GM23248 (cell line): ENCODE data around the gene NUDT6. TPM values are rescaled to one million over a fixed set of nuclear protein-coding genes. Genes with fewer than 3 reads are reported as not detected.

Experiments used
- DNase-seq: peaks from one replicate; pipeline ENCODE4 v3.0.0-alpha.2; 2015
- H2AFZ ChIP-seq: fragments of 200-600 bp; sonication (generic); 2 replicates; pipeline ENCODE4 v1.6.1; 2016; ENCODE audit warnings: antibody characterized with exemption
- H3F3A ChIP-seq: fragments of 200-600 bp; sonication (generic); 2 replicates; pipeline ENCODE4 v1.6.1; 2016; ENCODE audit warnings: mild to moderate bottlenecking, antibody characterized with exemption, mixed run types; ENCODE audit not compliant: insufficient read depth
- H3K27ac ChIP-seq: fragments of 200-600 bp; sonication (generic); 2 replicates; pipeline ENCODE4 v1.5.1; 2016; ENCODE audit warnings: mild to moderate bottlenecking
- H3K27me3 ChIP-seq: fragments of 200-600 bp; sonication (generic); replicated peaks from 2 replicates; pipeline ENCODE4 v1.6.1; 2016; ENCODE audit warnings: mild to moderate bottlenecking; ENCODE audit not compliant: insufficient read depth
- H3K36me3 ChIP-seq: fragments of 200-600 bp; sonication (generic); 2 replicates; pipeline ENCODE4 v1.6.1; 2016; ENCODE audit warnings: low read depth, mild to moderate bottlenecking
- H3K4me1 ChIP-seq: fragments of 200-600 bp; sonication (generic); 2 replicates; pipeline ENCODE4 v1.6.1; 2016; ENCODE audit warnings: mild to moderate bottlenecking; ENCODE audit not compliant: insufficient read depth
- H3K4me2 ChIP-seq: fragments of 200-600 bp; sonication (generic); one replicate; pipeline ENCODE4 v1.6.1; 2016; ENCODE audit warnings: mild to moderate bottlenecking; ENCODE audit not compliant: unreplicated experiment
- H3K4me3 ChIP-seq: fragments of 200-600 bp; sonication (generic); 2 replicates; pipeline ENCODE4 v1.5.1; 2016; ENCODE audit warnings: mild to moderate bottlenecking
- H3K79me2 ChIP-seq: fragments of 200-600 bp; sonication (generic); 2 replicates; pipeline ENCODE4 v1.6.1; 2016; ENCODE audit warnings: mild to moderate bottlenecking; ENCODE audit not compliant: insufficient read depth
- H3K9ac ChIP-seq: fragments of 200-600 bp; sonication (generic); 2 replicates; pipeline ENCODE4 v1.6.1; 2016; ENCODE audit warnings: mild to moderate bottlenecking
- H3K9me2 ChIP-seq: fragments of 200-600 bp; sonication (generic); 2 replicates; pipeline ENCODE4 v1.6.1; 2016; ENCODE audit warnings: mixed run types, mild to moderate bottlenecking, moderate library complexity; ENCODE audit not compliant: insufficient read depth
- H3K9me3 ChIP-seq: fragments of 200-600 bp; sonication (generic); one replicate; pipeline ENCODE4 v1.6.1; 2017; ENCODE audit warnings: low read depth
- H4K20me1 ChIP-seq: fragments of 200-600 bp; sonication (generic); 2 replicates; pipeline ENCODE4 v1.6.0; 2016; ENCODE audit not compliant: insufficient read depth
- EZH2 ChIP-seq: fragments of 200-600 bp; sonication (generic); IDR thresholded peaks from 2 replicates; pipeline ENCODE4 v1.6.1; 2018; ENCODE audit warnings: antibody characterized with exemption, mild to moderate bottlenecking; ENCODE audit not compliant: insufficient read depth, poor library complexity, severe bottlenecking
- EZH2phosphoT487 ChIP-seq: fragments of 200-600 bp; sonication (generic); IDR thresholded peaks from 2 replicates; pipeline ENCODE4 v1.6.1; 2018; ENCODE audit warnings: antibody characterized with exemption, moderate library complexity, mild to moderate bottlenecking, low read depth; ENCODE audit not compliant: insufficient read depth
- WGBS, 2 experiments: methylation state at CpG; one replicate each; pipeline ENCODE4 v1.1.6; 2015 to 2017; ENCODE audit warnings: low lambda C conversion rate in 2 of 2, low coverage in 1 of 2; ENCODE audit errors: missing lambda C conversion rate in 2 of 2; 5-methylcytosine and 5-hydroxymethylcytosine counted together
- in situ Hi-C: fragments of 300-500 bp; cut with MboI; formaldehyde crosslinking; loops from 2 replicates; pipeline ENCODE4 v1.15.0; 2020
- polyA plus RNA-seq: library from polyadenylated mRNA; unstranded; fragments of >200 nt; fragmentation: Nextera tagmentation; extraction: Ambion mirVana; gene quantifications from 2 replicates; pipeline ENCODE4 v1.2.1, GENCODE V29; 2016
- total RNA-seq: library from RNA; depleted of rRNA; stranded (reverse); fragments of >200 nt; shearing (Covaris generic); gene quantifications from 2 replicates; pipeline ENCODE4 v1.2.3, GENCODE V29; 2014

NUDT6 gene
- total and polyA plus RNA-seq, 2 experiments from 2014 or later, result 4.9 to 6.0 TPM

- H3K36me3 ChIP-seq, result peaks cover 38% of the 10 kb centered on the region
- H3K27me3 ChIP-seq, result no peaks in the 10 kb centered on the region
- peaks cover 100% of the 10 kb centered on the region for H3K79me2 ChIP-seq
- H3K4me2 ChIP-seq, result no peak overlapping the region
- TF ChIP-seq EZH2 (no peak), EZH2phosphoT487 (no peak)
- peaks cover 96% of the 10 kb centered on the region for H3F3A ChIP-seq
- no peaks in the 10 kb centered on the region for H3K9me3 ChIP-seq
- H3K9me2 ChIP-seq, result no peaks in the 10 kb centered on the region
- no peak overlapping the region for H3K9ac ChIP-seq
- peaks cover 63% of the 10 kb centered on the region for H3K4me1 ChIP-seq
- H3K4me3 ChIP-seq, result no peak overlapping the region
- H4K20me1 ChIP-seq, result peaks cover 68% of the 10 kb centered on the region
- peak overlapping the region; percentile 34; the same call in 1 of the 2 replicates for H3K27ac ChIP-seq
- in situ Hi-C loops, result no loop called here
- H2AFZ ChIP-seq, result no peak overlapping the region
- DNase-seq, result no peak
- WGBS, 2 experiments, result 79 to 83% methylated on average over 4 of the region's 4 CpGs
These were observed 57.0 kb downstream of the NUDT6 start for GRCh38 chr4:122865425-122865824.

GRCh38 chr4:122863639-122864038 lies 58.8 kb downstream of the NUDT6 start:
- DNase-seq, result no peak
- H2AFZ ChIP-seq, result no peak overlapping the region
- H3K27ac ChIP-seq, result peak overlapping the region; percentile 34
- no peaks in the 10 kb centered on the region for H3K9me3 ChIP-seq
- H3K9me2 ChIP-seq, result no peaks in the 10 kb centered on the region
- H3K27me3 ChIP-seq, result no peaks in the 10 kb centered on the region
- H3K9ac ChIP-seq, result 0 out of 2 replicates have a peak overlapping the region, but pooled peaks have one; percentile 3
- H3K4me1 ChIP-seq, result peaks cover 69% of the 10 kb centered on the region
- peak overlapping the region; percentile 39 for H3K4me2 ChIP-seq
- H4K20me1 ChIP-seq, result peaks cover 59% of the 10 kb centered on the region
- H3K4me3 ChIP-seq, result no peak overlapping the region; the same call in 1 of the 2 replicates
- WGBS, 2 experiments, result 8 to 12% methylated on average over 1 of the region's 1 CpG
- H3K79me2 ChIP-seq, result peaks cover 100% of the 10 kb centered on the region
- H3F3A ChIP-seq, result peaks cover 95% of the 10 kb centered on the region
- H3K36me3 ChIP-seq, result peaks cover 38% of the 10 kb centered on the region
- TF ChIP-seq EZH2phosphoT487 (no peak), EZH2 (no peak)
- in situ Hi-C loops, result no loop called here

- Histone ChIP-seq H3K79me2 (peaks cover 100% of the 10 kb centered on the region), H3K4me1 (peaks cover 92% of the 10 kb centered on the region), H3F3A (peaks cover 97% of the 10 kb centered on the region), H3K4me3 (no peak overlapping the region), H3K9me3 (no peaks in the 10 kb centered on the region), H3K36me3 (peaks cover 36% of the 10 kb centered on the region), H2AFZ (no peak overlapping the region), H3K4me2 (no peak overlapping the region), H3K27me3 (no peaks in the 10 kb centered on the region), H4K20me1 (peaks cover 69% of the 10 kb centered on the region), H3K27ac (peak overlapping the region; percentile 34), H3K9me2 (no peaks in the 10 kb centered on the region), H3K9ac (no peak overlapping the region)
- 99 to 100% methylated on average over 2 of the region's 2 CpGs for WGBS, 2 experiments
- TF ChIP-seq EZH2phosphoT487 (no peak), EZH2 (no peak)
- no peak for DNase-seq
- in situ Hi-C loops, result no loop called here
These were observed 61.0 kb downstream of the NUDT6 start for GRCh38 chr4:122861172-122861943.

GRCh38 chr4:122858705-122859104 lies 63.7 kb downstream of the NUDT6 start:
- Histone ChIP-seq H2AFZ (no peak overlapping the region), H3K4me3 (no peak overlapping the region), H3K9me3 (no peaks in the 10 kb centered on the region), H3K27ac (peak overlapping the region; percentile 40), H3K4me1 (peaks cover 96% of the 10 kb centered on the region), H4K20me1 (peaks cover 62% of the 10 kb centered on the region), H3K9me2 (no peaks in the 10 kb centered on the region), H3K27me3 (no peaks in the 10 kb centered on the region), H3F3A (peaks cover 98% of the 10 kb centered on the region), H3K79me2 (peaks cover 100% of the 10 kb centered on the region), H3K36me3 (peaks cover 14% of the 10 kb centered on the region; the same call in 1 of the 2 replicates), H3K4me2 (peak overlapping the region; percentile 69), H3K9ac (no peak overlapping the region)
- 44 to 55% methylated on average over 2 of the region's 2 CpGs for WGBS, 2 experiments
- no peak for TF ChIP-seq EZH2phosphoT487
- no peak for TF ChIP-seq EZH2
- in situ Hi-C loops, result no loop called here
- DNase-seq, result no peak
